ENCODE results near the gene PKNOX2.

- no peak for TF ChIP-seq POLR2A (IDR thresholded peaks at IDR 0.05)
- TF ChIP-seq, protein P1, sequence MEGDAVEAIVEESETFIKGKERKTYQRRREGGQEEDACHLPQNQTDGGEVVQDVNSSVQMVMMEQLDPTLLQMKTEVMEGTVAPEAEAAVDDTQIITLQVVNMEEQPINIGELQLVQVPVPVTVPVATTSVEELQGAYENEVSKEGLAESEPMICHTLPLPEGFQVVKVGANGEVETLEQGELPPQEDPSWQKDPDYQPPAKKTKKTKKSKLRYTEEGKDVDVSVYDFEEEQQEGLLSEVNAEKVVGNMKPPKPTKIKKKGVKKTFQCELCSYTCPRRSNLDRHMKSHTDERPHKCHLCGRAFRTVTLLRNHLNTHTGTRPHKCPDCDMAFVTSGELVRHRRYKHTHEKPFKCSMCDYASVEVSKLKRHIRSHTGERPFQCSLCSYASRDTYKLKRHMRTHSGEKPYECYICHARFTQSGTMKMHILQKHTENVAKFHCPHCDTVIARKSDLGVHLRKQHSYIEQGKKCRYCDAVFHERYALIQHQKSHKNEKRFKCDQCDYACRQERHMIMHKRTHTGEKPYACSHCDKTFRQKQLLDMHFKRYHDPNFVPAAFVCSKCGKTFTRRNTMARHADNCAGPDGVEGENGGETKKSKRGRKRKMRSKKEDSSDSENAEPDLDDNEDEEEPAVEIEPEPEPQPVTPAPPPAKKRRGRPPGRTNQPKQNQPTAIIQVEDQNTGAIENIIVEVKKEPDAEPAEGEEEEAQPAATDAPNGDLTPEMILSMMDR (IDR thresholded peaks at IDR 0.05), result no peak
Measured at GRCh38 chr11:125380756-125381445, 216.3 kb downstream of the PKNOX2 start.

Data from suprapubic skin (tissue), 3 donors.